ENCODE data around the gene HOPX. TPM values are rescaled to one million over a fixed set of nuclear protein-coding genes. Genes with fewer than 3 reads are reported as not detected.

HOPX gene
- total and polyA plus RNA-seq, 2 of the 8 experiments (the other 6 are each of a cell fraction or from before 2014, with no cell fraction given) = not detected

- H4K20me1 ChIP-seq (replicated peaks in 1 of 2; ENCODE audit: control insufficient read depth in 1 of 2, insufficient read depth in 2 of 2, low read length in 2 of 2) = peaks cover 0 to 1% of the 10 kb centered on the region in 2 experiments
- no peak for DNase-seq (ENCODE audit: low read depth in 1 of 2, low spot score in 2 of 2)
- H3K27ac ChIP-seq (ENCODE audit: low read depth, low read length) = no peak overlapping the region
- H2BK5ac ChIP-seq (ENCODE audit: low read depth, low read length) = no peak overlapping the region
- H3K4me3 ChIP-seq (ENCODE audit: extremely low read depth in 1 of 4, insufficient read depth in 2 of 4, low read depth in 3 of 4, low read length in 4 of 4) = no peak overlapping the region
- H3K23ac ChIP-seq (ENCODE audit: insufficient read length) = no peak overlapping the region
- H3K4me2 ChIP-seq (ENCODE audit: insufficient read depth in 1 of 2, low read depth in 2 of 2, low read length in 2 of 2) = no peak overlapping the region
- no peak overlapping the region for H2BK120ac ChIP-seq (replicated peaks; ENCODE audit: low read depth, low read length)
- POLR2A ChIA-PET (ENCODE audit: partially characterized antibody) = no interaction called here
- no peaks in the 10 kb centered on the region for H3K27me3 ChIP-seq (replicated peaks in 1 of 4; ENCODE audit: control insufficient read depth in 3 of 4, extremely low read depth in 1 of 4, insufficient read depth in 3 of 4, low read length in 3 of 4)
- H2AK5ac ChIP-seq (ENCODE audit: low read depth, low read length) = no peak overlapping the region
- no peak overlapping the region for H4K91ac ChIP-seq (replicated peaks; ENCODE audit: insufficient read length, low read length)
- H3K14ac ChIP-seq (ENCODE audit: insufficient read length) = no peak overlapping the region
- no peaks in the 10 kb centered on the region for H3K36me3 ChIP-seq (ENCODE audit: control insufficient read depth in 2 of 4, insufficient read depth in 4 of 4, low read length in 3 of 4)
- CTCF ChIA-PET (ENCODE audit: partially characterized antibody) = no interaction called here
- no peaks in the 10 kb centered on the region for H3K79me1 ChIP-seq (ENCODE audit: low read depth, low read length)
- no peak overlapping the region for H3K9ac ChIP-seq (replicated peaks in 1 of 4; ENCODE audit: extremely low read depth in 1 of 4, low read depth in 3 of 4, low read length in 3 of 4)
- H2BK15ac ChIP-seq (ENCODE audit: low read length) = no peak overlapping the region
- H3K56ac ChIP-seq (replicated peaks; ENCODE audit: insufficient read length, low read depth, low read length) = no peak overlapping the region
- no peaks in the 10 kb centered on the region for H3K23me2 ChIP-seq (ENCODE audit: low read depth, low read length)
- H2BK20ac ChIP-seq (ENCODE audit: low read length) = no peak overlapping the region
- H3K79me2 ChIP-seq (ENCODE audit: control insufficient read depth in 1 of 2, insufficient read depth in 2 of 2, low read length in 2 of 2) = no peaks in the 10 kb centered on the region
- H4K8ac ChIP-seq (ENCODE audit: extremely low read depth, insufficient read depth, low read length) = no peak overlapping the region
- FAIRE-seq = no peak
- no peak overlapping the region for H2AFZ ChIP-seq (ENCODE audit: low read length)
- 0 out of 7 replicates have a peak, but pooled peaks cover 0 to 2% (median 0%) of the 10 kb centered on the region in 4 experiments for H3K4me1 ChIP-seq (replicated peaks in 1 of 4; ENCODE audit: control insufficient read depth in 3 of 4, insufficient read depth in 4 of 4, low read length in 3 of 4)
- H4K5ac ChIP-seq (ENCODE audit: insufficient read length, low read depth, low read length) = no peak overlapping the region
- no peaks in the 10 kb centered on the region; a peak in 1 of 4 replicates for H3K9me3 ChIP-seq (ENCODE audit: insufficient read depth in 2 of 2, low read depth in 1 of 2, low read length in 1 of 2)
- no peak overlapping the region for H3K4ac ChIP-seq (replicated peaks; ENCODE audit: insufficient read length, low read depth, low read length)
- no peak overlapping the region for H2BK12ac ChIP-seq (ENCODE audit: low read depth, low read length)
- H3K18ac ChIP-seq (ENCODE audit: extremely low read depth, low read length) = no peak overlapping the region
- no peak for TF ChIP-seq CHD7 (IDR thresholded peaks at IDR 0.05; ENCODE audit: insufficient replicate concordance, low read length)
These were observed 24.9 kb upstream of the HOPX start for GRCh38 chr4:56705966-56706365.

All from H1 (cell line).